Measurements from ENCODE around the gene SUFU. TPM values are rescaled to one million over a fixed set of nuclear protein-coding genes. Genes with fewer than 3 reads are reported as not detected.

The SUFU gene
- total and polyA plus RNA-seq, 2 of the 8 experiments (the other 6 are each of a cell fraction or from before 2014, with no cell fraction given) = 7.0 to 10.8 TPM

- Histone ChIP-seq H3K79me2 (ENCODE audit: control insufficient read depth in 1 of 2, insufficient read depth in 2 of 2, low read length in 2 of 2) (no peaks in the 10 kb centered on the region), H3K79me1 (ENCODE audit: low read depth, low read length) (no peaks in the 10 kb centered on the region), H2BK120ac (replicated peaks; ENCODE audit: low read depth, low read length) (no peak overlapping the region), H4K5ac (ENCODE audit: insufficient read length, low read depth, low read length) (no peak overlapping the region), H4K8ac (ENCODE audit: extremely low read depth, insufficient read depth, low read length) (no peak overlapping the region), H3K23me2 (ENCODE audit: low read depth, low read length) (no peaks in the 10 kb centered on the region), H3K9me3 (ENCODE audit: insufficient read depth in 2 of 2, low read depth in 1 of 2, low read length in 1 of 2) (no peaks in the 10 kb centered on the region), H4K91ac (replicated peaks; ENCODE audit: insufficient read length, low read length) (no peak overlapping the region), H3K4me2 (ENCODE audit: insufficient read depth in 1 of 2, low read depth in 2 of 2, low read length in 2 of 2) (no peak overlapping the region), H2AFZ (ENCODE audit: low read length) (no peak overlapping the region), H3K14ac (ENCODE audit: insufficient read length) (no peak overlapping the region), H3K23ac (ENCODE audit: insufficient read length) (no peak overlapping the region), H2BK15ac (ENCODE audit: low read length) (no peak overlapping the region), H3K18ac (ENCODE audit: extremely low read depth, low read length) (no peak overlapping the region), H2BK12ac (ENCODE audit: low read depth, low read length) (no peak overlapping the region), H3K4me3 (ENCODE audit: extremely low read depth in 1 of 4, insufficient read depth in 2 of 4, low read depth in 3 of 4, low read length in 4 of 4) (no peak overlapping the region), H2AK5ac (ENCODE audit: low read depth, low read length) (no peak overlapping the region), H3K56ac (replicated peaks; ENCODE audit: insufficient read length, low read depth, low read length) (no peak overlapping the region), H2BK20ac (ENCODE audit: low read length) (no peak overlapping the region), H3K9ac (replicated peaks in 1 of 4; ENCODE audit: extremely low read depth in 1 of 4, low read depth in 3 of 4, low read length in 3 of 4) (no peak overlapping the region), H3K4me1 (replicated peaks in 1 of 4; ENCODE audit: control insufficient read depth in 3 of 4, insufficient read depth in 4 of 4, low read length in 3 of 4) (no peaks in the 10 kb centered on the region), H3K27ac (ENCODE audit: low read depth, low read length) (no peak overlapping the region), H3K27me3 (replicated peaks in 1 of 4; ENCODE audit: control insufficient read depth in 3 of 4, extremely low read depth in 1 of 4, insufficient read depth in 3 of 4, low read length in 3 of 4) (no peaks in the 10 kb centered on the region), H2BK5ac (ENCODE audit: low read depth, low read length) (no peak overlapping the region), H3K36me3 (ENCODE audit: control insufficient read depth in 2 of 4, insufficient read depth in 4 of 4, low read length in 3 of 4) (no peaks in the 10 kb centered on the region), H3K4ac (replicated peaks; ENCODE audit: insufficient read length, low read depth, low read length) (no peak overlapping the region), H4K20me1 (replicated peaks in 1 of 2; ENCODE audit: control insufficient read depth in 1 of 2, insufficient read depth in 2 of 2, low read length in 2 of 2) (peaks cover 0 to 2% of the 10 kb centered on the region in 2 experiments)
- FAIRE-seq (no peak), DNase-seq (ENCODE audit: low read depth in 1 of 2, low spot score in 2 of 2) (no peak)
- CTCF ChIA-PET (ENCODE audit: partially characterized antibody) = interaction anchor here (0.6 kb wide), 1 partner anchor 127 kb away, joined by 3 read pairs; no protein-coding TSS in a partner anchor
- POLR2A ChIA-PET (ENCODE audit: partially characterized antibody) = no interaction called here
- 76% methylated on average over 8 of the region's 8 CpGs; no CpG with 5 or more reads in 1 of the 2 experiments for WGBS, 2 experiments (ENCODE audit: extremely low coverage in 1 of 2, insufficient coverage in 1 of 2, insufficient read length in 1 of 2, insufficient replicate concordance in 2 of 2, low coverage in 1 of 2, low lambda C conversion rate in 2 of 2, missing lambda C conversion rate in 1 of 2)
- TF ChIP-seq RAD21 (IDR thresholded peaks at IDR 0.05 in 1 of 2, conservative IDR thresholded peaks at IDR 0.05 in 1 of 2; ENCODE audit: low read depth in 2 of 2, low read length in 2 of 2) (no peak), YY1 (IDR thresholded peaks at IDR 0.05; ENCODE audit: low read depth, low read length) (no peak)
Observed at GRCh38 chr10:102542800-102543418, 39.1 kb downstream of the SUFU start.

Measured in H1 (cell line).